Fibroblast of mammary gland (primary cell): ENCODE measurements around the gene RAB31.

ENCODE experiments used
- DNase-seq: peaks from one replicate; pipeline ENCODE4 v3.0.0-alpha.2; 2010; ENCODE audit warnings: low read depth
- H3K4me3 ChIP-seq: 2 replicates; pipeline ENCODE4 v1.5.1; 2011; ENCODE audit warnings: low read depth, mild to moderate bottlenecking, low read length, moderate library complexity; ENCODE audit not compliant: control insufficient read depth
- TF ChIP-seq, protein P1 (sequence below): conservative IDR thresholded peaks from 2 replicates; pipeline ENCODE4 v1.5.1; 2011; ENCODE audit warnings: low read depth, low read length, inconsistent platforms; ENCODE audit not compliant: control insufficient read depth, insufficient read depth

Gene RAB31

GRCh38 chr18:9838144-9838877 lies 130.2 kb downstream of the RAB31 start:
- H3K4me3 ChIP-seq, result no peak overlapping the region
- DNase-seq, result no peak
- TF ChIP-seq, protein P1, sequence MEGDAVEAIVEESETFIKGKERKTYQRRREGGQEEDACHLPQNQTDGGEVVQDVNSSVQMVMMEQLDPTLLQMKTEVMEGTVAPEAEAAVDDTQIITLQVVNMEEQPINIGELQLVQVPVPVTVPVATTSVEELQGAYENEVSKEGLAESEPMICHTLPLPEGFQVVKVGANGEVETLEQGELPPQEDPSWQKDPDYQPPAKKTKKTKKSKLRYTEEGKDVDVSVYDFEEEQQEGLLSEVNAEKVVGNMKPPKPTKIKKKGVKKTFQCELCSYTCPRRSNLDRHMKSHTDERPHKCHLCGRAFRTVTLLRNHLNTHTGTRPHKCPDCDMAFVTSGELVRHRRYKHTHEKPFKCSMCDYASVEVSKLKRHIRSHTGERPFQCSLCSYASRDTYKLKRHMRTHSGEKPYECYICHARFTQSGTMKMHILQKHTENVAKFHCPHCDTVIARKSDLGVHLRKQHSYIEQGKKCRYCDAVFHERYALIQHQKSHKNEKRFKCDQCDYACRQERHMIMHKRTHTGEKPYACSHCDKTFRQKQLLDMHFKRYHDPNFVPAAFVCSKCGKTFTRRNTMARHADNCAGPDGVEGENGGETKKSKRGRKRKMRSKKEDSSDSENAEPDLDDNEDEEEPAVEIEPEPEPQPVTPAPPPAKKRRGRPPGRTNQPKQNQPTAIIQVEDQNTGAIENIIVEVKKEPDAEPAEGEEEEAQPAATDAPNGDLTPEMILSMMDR, result no peak

DNA sequence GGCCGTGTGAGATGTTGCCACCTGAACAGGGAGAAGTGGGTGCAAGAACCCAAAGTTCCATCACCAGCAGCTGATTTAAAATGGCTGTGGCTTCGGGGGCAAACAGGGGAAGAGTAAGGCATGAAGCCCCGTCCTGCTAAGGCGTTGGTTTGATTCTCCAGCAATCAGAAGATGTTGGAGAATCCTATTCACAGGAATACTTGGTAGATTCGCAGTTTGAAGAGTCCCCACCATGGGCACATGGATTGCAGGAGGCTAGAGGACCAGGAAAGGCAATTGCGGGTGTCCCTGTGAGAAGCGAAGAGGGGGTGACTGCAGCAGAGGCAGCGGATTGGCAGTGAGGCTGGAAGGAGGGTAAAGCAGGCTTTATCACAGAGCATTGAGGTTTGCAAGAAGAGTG lies 131.1 kb downstream of the RAB31 start:
- TF ChIP-seq, protein P1, result no peak

GRCh38 chr18:9839853-9840252 lies 131.8 kb downstream of the RAB31 start:
- TF ChIP-seq, protein P1, result no peak
- DNase-seq, result no peak
- H3K4me3 ChIP-seq, result no peak overlapping the region

More for the DNA sequence above, 131.1 kb downstream of the RAB31 start:
- DNase-seq, result no peak
- H3K4me3 ChIP-seq, result no peak overlapping the region

GRCh38 chr18:9841752-9842151 lies 133.7 kb downstream of the RAB31 start:
- TF ChIP-seq, protein P1, result no peak
- no peak for DNase-seq
- H3K4me3 ChIP-seq, result no peak overlapping the region

DNA sequence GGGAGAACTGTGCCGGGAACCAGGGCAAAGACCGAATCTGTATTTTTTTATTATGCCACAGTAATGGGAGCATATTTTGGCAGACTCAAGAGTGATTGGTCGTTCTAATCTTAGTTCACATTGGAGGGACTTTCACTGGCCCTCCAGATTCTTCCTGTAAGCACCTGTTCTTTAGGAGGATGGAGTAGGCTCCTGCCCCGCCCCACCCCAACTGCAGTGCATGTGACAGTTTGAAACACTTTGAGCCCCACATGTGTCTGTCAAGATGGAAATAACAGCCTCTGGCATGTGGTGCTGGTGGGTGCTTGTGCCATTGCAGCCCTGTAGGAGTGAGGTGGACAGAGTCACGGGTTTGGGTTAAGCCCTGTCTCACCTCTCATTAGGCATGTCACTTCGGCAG lies 134.3 kb downstream of the RAB31 start:
- TF ChIP-seq, protein P1, result no peak
- DNase-seq, result no peak

GRCh38 chr18:9845256-9845655 lies 137.2 kb downstream of the RAB31 start:
- no peak for DNase-seq
- no peak overlapping the region for H3K4me3 ChIP-seq
- TF ChIP-seq, protein P1, result no peak

More for the DNA sequence above, 134.3 kb downstream of the RAB31 start:
- H3K4me3 ChIP-seq, result no peak overlapping the region
